BE2C (cell line): Measurements from ENCODE around the gene EP400.
"Not testable (repeated sequence)": the region's sequence is repeated elsewhere in the genome, so short reads cannot be mapped to it uniquely, and the experiment has no call there.

Source experiments
- DNase-seq: peaks from one replicate; pipeline ENCODE4 v3.0.0-alpha.2; 2020
- H3K27me3 ChIP-seq: fragments of 250-450 bp; sonication (Bioruptor Pico); 2 replicates; pipeline ENCODE4 v1.5.1; 2020; ENCODE audit warnings: mild to moderate bottlenecking
- H3K36me3 ChIP-seq: fragments of 250-450 bp; sonication (Bioruptor Pico); 2 replicates; pipeline ENCODE4 v1.5.1; 2020; ENCODE audit warnings: mild to moderate bottlenecking
- H3K4me1 ChIP-seq: fragments of 250-450 bp; sonication (Bioruptor Pico); 2 replicates; pipeline ENCODE4 v1.5.1; 2020
- H3K4me3 ChIP-seq: 2 replicates; pipeline ENCODE4 v1.5.1; 2011; ENCODE audit warnings: low read depth, low read length
- H3K9me3 ChIP-seq: fragments of 250-450 bp; sonication (Bioruptor Pico); 2 replicates; pipeline ENCODE4 v1.5.1; 2020
- CTCF ChIP-seq: IDR thresholded peaks from 2 replicates; pipeline ENCODE4 v1.5.1; 2012; ENCODE audit warnings: mild to moderate bottlenecking, low read depth, low read length

Gene EP400

GRCh38 chr12:132094269-132094891 lies 144.6 kb downstream of the EP400 start:
- H3K4me1 ChIP-seq, result no peaks in the 10 kb centered on the region
- DNase-seq, result no peak
- H3K27me3 ChIP-seq, result no peaks in the 10 kb centered on the region
- H3K9me3 ChIP-seq, result no peaks in the 10 kb centered on the region
- no peak for TF ChIP-seq CTCF
- no peak overlapping the region for H3K4me3 ChIP-seq
- H3K36me3 ChIP-seq, result peaks cover 14% of the 10 kb centered on the region

- no peak for TF ChIP-seq CTCF
- no peaks in the 10 kb centered on the region for H3K27me3 ChIP-seq
- H3K9me3 ChIP-seq, result no peaks in the 10 kb centered on the region
- H3K4me3 ChIP-seq, result no peak overlapping the region
- no peak for DNase-seq
- H3K36me3 ChIP-seq, result peaks cover 16% of the 10 kb centered on the region
- H3K4me1 ChIP-seq, result no peaks in the 10 kb centered on the region
These were observed 146.0 kb downstream of the EP400 start for GRCh38 chr12:132095520-132096409.

- Histone ChIP-seq H3K27me3 (no peaks in the 10 kb centered on the region), H3K36me3 (peaks cover 12% of the 10 kb centered on the region), H3K9me3 (no peaks in the 10 kb centered on the region), H3K4me1 (no peaks in the 10 kb centered on the region), H3K4me3 (no peak overlapping the region)
- no peak for TF ChIP-seq CTCF
- DNase-seq, result no peak
These were observed 150.0 kb downstream of the EP400 start for GRCh38 chr12:132099739-132100138.

GRCh38 chr12:132100306-132101065 lies 150.7 kb downstream of the EP400 start:
- Histone ChIP-seq H3K27me3 (no peaks in the 10 kb centered on the region), H3K4me3 (no peak overlapping the region), H3K36me3 (peaks cover 16% of the 10 kb centered on the region), H3K9me3 (no peaks in the 10 kb centered on the region), H3K4me1 (no peaks in the 10 kb centered on the region)
- no peak for TF ChIP-seq CTCF
- DNase-seq, result no peak

- no peak for TF ChIP-seq CTCF
- H3K4me3 ChIP-seq, result no peak overlapping the region
- DNase-seq, result no peak
- no peaks in the 10 kb centered on the region for H3K27me3 ChIP-seq
- H3K36me3 ChIP-seq, result peaks cover 15% of the 10 kb centered on the region
- H3K4me1 ChIP-seq, result no peaks in the 10 kb centered on the region
- H3K9me3 ChIP-seq, result no peaks in the 10 kb centered on the region
These were observed 152.6 kb downstream of the EP400 start for GRCh38 chr12:132102297-132102696.

GRCh38 chr12:132103072-132103471 lies 153.3 kb downstream of the EP400 start:
- DNase-seq, H3K4me3 ChIP-seq, H3K27me3 ChIP-seq, H3K4me1 ChIP-seq, H3K9me3 ChIP-seq: not testable (repeated sequence)
- peaks cover 14% of the 10 kb centered on the region for H3K36me3 ChIP-seq
